Measurements from ENCODE around the gene APCDD1. TPM values are rescaled to one million over a fixed set of nuclear protein-coding genes. Genes with fewer than 3 reads are reported as not detected.
A peak's percentile ranks its signal among the peaks of the same experiment; 100 is the strongest.

Gene APCDD1
- 4.9 and 17.3 TPM in 2 replicates for total RNA-seq
- polyA plus RNA-seq, result 15.3 and 16.8 TPM in 2 replicates
- polyA plus RNA-seq (2012), result 15.0 and 21.9 TPM in 2 replicates
- polyA minus RNA-seq (ENCODE audit: low replicate concordance), result 11.6 and 28.1 TPM in 2 replicates

DNA sequence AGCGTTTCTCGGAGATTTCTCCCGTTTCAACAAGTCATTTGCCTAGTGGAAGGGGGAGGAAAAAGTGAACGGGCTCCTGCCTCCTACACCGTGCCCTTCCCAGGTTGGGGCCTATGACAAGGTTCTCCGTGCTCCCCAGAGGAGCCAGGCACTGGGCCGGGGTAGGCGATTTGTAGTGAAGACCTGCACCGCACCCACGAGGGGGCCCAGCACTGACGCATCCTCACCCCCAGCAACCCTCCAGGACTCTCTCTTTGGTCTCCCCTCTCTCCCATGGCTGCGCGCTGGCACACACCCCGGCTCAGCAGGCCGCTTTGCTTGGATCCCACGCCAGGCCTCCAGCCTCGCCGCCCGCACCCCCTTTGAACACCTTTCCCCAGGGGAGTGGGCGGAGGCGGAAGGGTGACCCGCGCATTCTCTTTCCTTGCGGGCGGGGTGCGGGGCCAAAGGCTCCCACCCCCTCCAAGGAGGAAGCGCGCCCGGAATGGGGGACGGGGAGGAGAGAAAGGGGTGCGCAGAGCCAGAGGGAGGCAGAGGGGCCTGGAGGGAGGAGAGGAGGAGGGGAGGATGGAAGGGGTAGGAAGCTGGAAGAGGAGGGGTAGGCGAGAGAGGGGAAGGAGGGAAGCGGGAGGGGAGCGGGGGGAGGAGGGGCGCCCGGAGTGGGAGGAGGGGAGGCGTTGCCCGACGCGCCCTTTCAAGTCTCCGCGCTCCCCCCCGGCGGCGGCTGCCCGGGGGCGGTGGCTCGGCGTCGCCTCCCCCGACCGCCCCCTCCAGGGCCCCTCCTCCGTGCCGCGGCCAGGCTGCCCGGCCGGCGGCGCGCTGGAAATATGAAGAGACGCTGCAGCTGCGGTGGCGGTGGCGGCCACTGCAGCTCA lies at the start of gene APCDD1:
Gene APCDD1 (plus strand): TSS at position 830 of the 875 bp plus-strand sequence. CDS start 347 bp downstream, outside the sequence.
- peak within 1 kb of the TSS; percentile 6 for H3K27ac ChIP-seq (ENCODE audit: insufficient read depth, low read length)

DNA sequence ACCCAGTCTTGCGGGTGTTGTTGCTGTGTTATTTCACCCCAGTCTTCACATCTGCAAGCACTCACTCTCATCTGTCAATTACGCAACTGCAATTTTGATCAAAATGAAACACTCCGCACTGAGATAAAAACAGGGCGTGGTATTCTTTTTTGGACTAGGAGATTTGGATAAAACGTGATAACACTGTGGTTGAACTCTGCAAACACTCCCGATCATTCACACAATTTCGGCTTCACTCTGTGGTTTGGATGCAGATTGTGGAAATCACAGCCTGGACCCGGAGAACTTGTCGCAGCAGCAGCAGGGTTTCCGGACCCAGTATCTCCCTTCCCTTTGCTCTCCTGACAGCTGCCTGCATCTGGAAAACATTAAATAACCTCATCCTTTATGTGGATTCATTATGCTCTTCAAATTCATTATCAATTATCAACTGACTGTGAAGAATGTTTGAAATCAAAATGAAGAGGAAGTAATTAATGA lies 49.4 kb upstream of the APCDD1 start:
- Histone ChIP-seq H3K4me1 (ENCODE audit: control insufficient read depth, extremely low read depth, insufficient read depth, low read length) (no peaks in the 10 kb centered on the region), H3K9ac (ENCODE audit: insufficient read depth, low read length) (no peak overlapping the region), H3K79me2 (ENCODE audit: control insufficient read depth, insufficient read depth, low read length) (no peaks in the 10 kb centered on the region), H3K9me3 (ENCODE audit: control insufficient read depth, insufficient read depth, low read depth, low read length) (no peaks in the 10 kb centered on the region), H3K36me3 (ENCODE audit: control insufficient read depth, insufficient read depth, low read length) (no peaks in the 10 kb centered on the region), H2AFZ (ENCODE audit: low read length) (no peak overlapping the region), H4K20me1 (ENCODE audit: control insufficient read depth, extremely low read depth, insufficient read depth, low read length) (no peaks in the 10 kb centered on the region), H3K4me3 (replicated peaks in 1 of 4; ENCODE audit: control extremely low read depth in 1 of 4, insufficient read depth in 1 of 4, low read depth in 3 of 4, low read length in 4 of 4) (peak overlapping the region in 3 of 4 experiments; percentile 4 to 18 (median 10)), H3K4me2 (ENCODE audit: extremely low read depth, insufficient read depth, low read length) (peak overlapping the region; percentile 77), H3K27ac (ENCODE audit: insufficient read depth, low read length) (no peak overlapping the region), H3K27me3 (ENCODE audit: control insufficient read depth, insufficient read depth, low read length) (no peaks in the 10 kb centered on the region)
- TF ChIP-seq, protein P1, sequence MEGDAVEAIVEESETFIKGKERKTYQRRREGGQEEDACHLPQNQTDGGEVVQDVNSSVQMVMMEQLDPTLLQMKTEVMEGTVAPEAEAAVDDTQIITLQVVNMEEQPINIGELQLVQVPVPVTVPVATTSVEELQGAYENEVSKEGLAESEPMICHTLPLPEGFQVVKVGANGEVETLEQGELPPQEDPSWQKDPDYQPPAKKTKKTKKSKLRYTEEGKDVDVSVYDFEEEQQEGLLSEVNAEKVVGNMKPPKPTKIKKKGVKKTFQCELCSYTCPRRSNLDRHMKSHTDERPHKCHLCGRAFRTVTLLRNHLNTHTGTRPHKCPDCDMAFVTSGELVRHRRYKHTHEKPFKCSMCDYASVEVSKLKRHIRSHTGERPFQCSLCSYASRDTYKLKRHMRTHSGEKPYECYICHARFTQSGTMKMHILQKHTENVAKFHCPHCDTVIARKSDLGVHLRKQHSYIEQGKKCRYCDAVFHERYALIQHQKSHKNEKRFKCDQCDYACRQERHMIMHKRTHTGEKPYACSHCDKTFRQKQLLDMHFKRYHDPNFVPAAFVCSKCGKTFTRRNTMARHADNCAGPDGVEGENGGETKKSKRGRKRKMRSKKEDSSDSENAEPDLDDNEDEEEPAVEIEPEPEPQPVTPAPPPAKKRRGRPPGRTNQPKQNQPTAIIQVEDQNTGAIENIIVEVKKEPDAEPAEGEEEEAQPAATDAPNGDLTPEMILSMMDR (conservative IDR thresholded peaks at IDR 0.05 in 1 of 2, IDR thresholded peaks at IDR 0.05 in 1 of 2; ENCODE audit: low read depth in 1 of 2, low read length in 2 of 2), result no peak
- no peak for TF ChIP-seq EZH2 (IDR thresholded peaks at IDR 0.05; ENCODE audit: low read length, missing control alignments)
- peak in 1 of 2 donors; percentile 43 for DNase-seq (ENCODE audit: low read depth in 2 of 2)

More for the DNA sequence above, at the start of gene APCDD1:
- Histone ChIP-seq H3K9me3 (ENCODE audit: control insufficient read depth, insufficient read depth, low read depth, low read length) (no peaks in the 10 kb centered on the region), H3K4me1 (ENCODE audit: control insufficient read depth, extremely low read depth, insufficient read depth, low read length) (peaks cover 2% of the 10 kb centered on the region), H3K4me3 (replicated peaks in 1 of 4; ENCODE audit: control extremely low read depth in 1 of 4, insufficient read depth in 1 of 4, low read depth in 3 of 4, low read length in 4 of 4) (peak within 1 kb of the TSS; percentile 58 to 65 (median 60)), H2AFZ (ENCODE audit: low read length) (peak within 1 kb of the TSS; percentile 24), H3K4me2 (ENCODE audit: extremely low read depth, insufficient read depth, low read length) (peak within 1 kb of the TSS; percentile 87), H3K79me2 (ENCODE audit: control insufficient read depth, insufficient read depth, low read length) (no peaks in the 10 kb centered on the region), H3K9ac (ENCODE audit: insufficient read depth, low read length) (peak within 1 kb of the TSS; percentile 48), H3K36me3 (ENCODE audit: control insufficient read depth, insufficient read depth, low read length) (no peaks in the 10 kb centered on the region), H3K27me3 (ENCODE audit: control insufficient read depth, insufficient read depth, low read length) (peaks cover 14% of the 10 kb centered on the region), H4K20me1 (ENCODE audit: control insufficient read depth, extremely low read depth, insufficient read depth, low read length) (no peaks in the 10 kb centered on the region)
- TF ChIP-seq EZH2 (IDR thresholded peaks at IDR 0.05; ENCODE audit: low read length, missing control alignments), result peak; percentile 44
- TF ChIP-seq, protein P1 (conservative IDR thresholded peaks at IDR 0.05 in 1 of 2, IDR thresholded peaks at IDR 0.05 in 1 of 2; ENCODE audit: low read depth in 1 of 2, low read length in 2 of 2), result no peak
- DNase-seq (ENCODE audit: low read depth in 2 of 2), result peak; percentile 24 to 40
